ENCODE results near the gene GINS2. TPM values are rescaled to one million over a fixed set of nuclear protein-coding genes. Genes with fewer than 3 reads are reported as not detected.

The GINS2 gene
- total RNA-seq, 1 donor from 2014 or later = 6.1 TPM

GRCh38 chr16:85643631-85644030 lies 45.1 kb downstream of the GINS2 start:
- no peak for DNase-seq (ENCODE audit: extremely low read depth, low read depth, low spot score)

GRCh38 chr16:85642762-85643358 lies 45.9 kb downstream of the GINS2 start:
- DNase-seq (ENCODE audit: extremely low read depth, low read depth, low spot score) = no peak

- no peak for DNase-seq (ENCODE audit: extremely low read depth, low read depth, low spot score)
These were observed 47.0 kb downstream of the GINS2 start for GRCh38 chr16:85641776-85642176.

GRCh38 chr16:85641305-85641704 lies 47.4 kb downstream of the GINS2 start:
- DNase-seq (ENCODE audit: extremely low read depth, low read depth, low spot score) = no peak

- DNase-seq (ENCODE audit: extremely low read depth, low read depth, low spot score) = no peak
These were observed 48.2 kb downstream of the GINS2 start for GRCh38 chr16:85640585-85640984.

- no peak for DNase-seq (ENCODE audit: extremely low read depth, low read depth, low spot score)
These were observed 48.5 kb downstream of the GINS2 start for GRCh38 chr16:85640254-85640558.

GRCh38 chr16:85639529-85640253 lies 49.1 kb downstream of the GINS2 start:
- DNase-seq (ENCODE audit: extremely low read depth, low read depth, low spot score) = no peak

- DNase-seq (ENCODE audit: extremely low read depth, low read depth, low spot score) = no peak
These were observed 49.9 kb downstream of the GINS2 start for GRCh38 chr16:85638695-85639409.

- DNase-seq (ENCODE audit: extremely low read depth, low read depth, low spot score) = no peak
These were observed 50.7 kb downstream of the GINS2 start for GRCh38 chr16:85637808-85638647.

GRCh38 chr16:85637061-85637807 lies 51.5 kb downstream of the GINS2 start:
- DNase-seq (ENCODE audit: extremely low read depth, low read depth, low spot score) = no peak

GRCh38 chr16:85636234-85636812 lies 52.4 kb downstream of the GINS2 start:
- no peak for DNase-seq (ENCODE audit: extremely low read depth, low read depth, low spot score)

- DNase-seq (ENCODE audit: extremely low read depth, low read depth, low spot score) = no peak
These were observed 53.1 kb downstream of the GINS2 start for GRCh38 chr16:85635545-85636140.

GRCh38 chr16:85634747-85635544 lies 53.8 kb downstream of the GINS2 start:
- no peak for DNase-seq (ENCODE audit: extremely low read depth, low read depth, low spot score)

- no peak for DNase-seq (ENCODE audit: extremely low read depth, low read depth, low spot score)
These were observed 54.9 kb downstream of the GINS2 start for GRCh38 chr16:85633888-85634287.

- no peak for DNase-seq (ENCODE audit: extremely low read depth, low read depth, low spot score)
These were observed 55.4 kb downstream of the GINS2 start for GRCh38 chr16:85633438-85633743.

GRCh38 chr16:85632709-85633437 lies 55.9 kb downstream of the GINS2 start:
- no peak for DNase-seq (ENCODE audit: extremely low read depth, low read depth, low spot score)

- no peak for DNase-seq (ENCODE audit: extremely low read depth, low read depth, low spot score)
These were observed 56.9 kb downstream of the GINS2 start for GRCh38 chr16:85631802-85632393.

GRCh38 chr16:85631230-85631629 lies 57.5 kb downstream of the GINS2 start:
- DNase-seq (ENCODE audit: extremely low read depth, low read depth, low spot score) = no peak

Data from glomerular endothelial cell (primary cell).